Upper lobe of left lung (tissue), 4 donors: ENCODE data around the gene RHOB.

Experiments
- CTCF ChIP-seq, 6 experiments: fragments of 450-650 bp in 4 of 6; fragments of 200-600 bp in 2 of 6; sonication (generic) in 2 of 6; IDR thresholded peaks; one replicate each; pipeline ENCODE4 v1.5.1; 2016 to 2019; ENCODE audit warnings: antibody characterized with exemption in 6 of 6
- EP300 ChIP-seq, 4 donors: sonication (generic); formaldehyde crosslinking; IDR thresholded peaks; one replicate each; pipeline ENCODE4 v1.5.1; 2017; ENCODE audit warnings: antibody characterized with exemption in 4 of 4, control low read depth in 2 of 4
- POLR2A ChIP-seq, 4 donors: fragments of 450-650 bp; IDR thresholded peaks; one replicate each; pipeline ENCODE4 v1.5.1; 2016 to 2017; ENCODE audit warnings: antibody characterized with exemption in 4 of 4, mild to moderate bottlenecking in 2 of 4
- POLR2AphosphoS5 ChIP-seq, 2 donors: sonication (generic); formaldehyde crosslinking; IDR thresholded peaks; one replicate each; pipeline ENCODE4 v1.5.1; 2017; ENCODE audit warnings: antibody characterized with exemption in 2 of 2

- TF ChIP-seq CTCF (IDR thresholded peaks at IDR 0.05), result no peak
- no peak for TF ChIP-seq POLR2A (IDR thresholded peaks at IDR 0.05)
- TF ChIP-seq EP300 (IDR thresholded peaks at IDR 0.05), result no peak
- no peak for TF ChIP-seq POLR2AphosphoS5 (IDR thresholded peaks at IDR 0.05)
Observed at GRCh38 chr2:20418519-20418918, 28.4 kb upstream of the RHOB start.
